ENCODE measurements around the gene ACTR8. TPM values are rescaled to one million over a fixed set of nuclear protein-coding genes. Genes with fewer than 3 reads are reported as not detected.

The ACTR8 gene
- total RNA-seq, 1 experiment from 2014 or later, result 35.2 TPM

DNA sequence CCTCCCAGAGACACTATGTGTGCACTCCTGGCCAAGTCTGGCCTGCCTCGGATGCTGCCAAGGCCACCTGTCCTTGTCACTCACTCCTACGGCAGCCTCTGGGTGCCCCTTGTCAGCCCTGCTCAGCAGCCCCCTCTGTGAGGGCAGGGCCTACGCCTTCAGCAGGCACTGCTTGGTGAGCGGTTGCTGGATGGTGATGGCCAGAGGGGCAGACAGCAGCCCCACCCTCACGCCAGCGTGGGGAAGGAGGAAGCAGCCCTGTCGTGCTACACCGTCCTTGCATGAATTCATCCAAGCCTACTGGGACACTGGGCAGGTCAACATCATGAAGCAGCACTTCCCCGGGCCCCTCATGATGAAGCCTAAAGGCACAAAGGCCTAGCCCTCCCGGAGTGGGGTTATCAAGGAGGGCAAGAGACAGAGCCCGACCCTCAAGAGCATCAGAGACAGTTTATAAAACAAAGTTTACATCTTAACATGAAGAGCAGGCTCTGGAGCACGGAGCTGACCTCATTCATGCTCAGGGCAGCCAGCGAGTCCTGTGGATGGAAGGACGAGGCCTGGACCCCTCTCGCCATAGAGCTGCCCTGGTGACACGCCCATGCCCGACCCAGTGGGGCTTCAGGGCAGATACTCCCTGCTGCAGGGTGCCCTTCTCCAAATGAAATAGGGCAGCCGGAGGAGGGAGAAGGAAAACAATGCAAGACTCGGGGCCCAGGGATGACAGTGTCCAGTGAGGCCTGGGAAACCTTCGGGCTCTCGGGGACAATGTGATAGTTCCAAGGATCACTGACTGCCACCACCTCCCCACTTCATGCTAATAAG lies 61.0 kb downstream of the ACTR8 start:
- Mint-ChIP-seq H3K36me3 (ENCODE audit: insufficient read depth, unreplicated experiment) (no peaks in the 10 kb centered on the region), H3K27me3 (ENCODE audit: insufficient read depth, unreplicated experiment) (no peaks in the 10 kb centered on the region), H3K27ac (ENCODE audit: unreplicated experiment) (no peak overlapping the region), H3K4me1 (ENCODE audit: low read depth, unreplicated experiment) (peaks cover 8% of the 10 kb centered on the region), H3K4me3 (ENCODE audit: unreplicated experiment) (no peak overlapping the region), H3K9me3 (ENCODE audit: unreplicated experiment) (no peaks in the 10 kb centered on the region)
- intact Hi-C loops (cut with micrococcal nuclease; ENCODE audit: unreplicated experiment), result no loop called here
- CTCF ChIA-PET, result no interaction called here
- H3K36me3 ChIP-seq (ENCODE audit: control insufficient read depth, insufficient read depth, low read length), result peaks cover 17% of the 10 kb centered on the region
- H3K4me3 ChIP-seq (ENCODE audit: low read depth, low read length), result no peak overlapping the region
- H3K4me1 ChIP-seq, result 0 out of 2 replicates have a peak, but pooled peaks cover 4% of the 10 kb centered on the region
- H3K27me3 ChIP-seq (replicated peaks; ENCODE audit: control insufficient read depth, insufficient read depth, low read length), result no peaks in the 10 kb centered on the region
- no TSS peak for BruUV-seq (replicated peaks)
- POLR2A ChIA-PET, result no interaction called here
- TF ChIP-seq, protein P1, sequence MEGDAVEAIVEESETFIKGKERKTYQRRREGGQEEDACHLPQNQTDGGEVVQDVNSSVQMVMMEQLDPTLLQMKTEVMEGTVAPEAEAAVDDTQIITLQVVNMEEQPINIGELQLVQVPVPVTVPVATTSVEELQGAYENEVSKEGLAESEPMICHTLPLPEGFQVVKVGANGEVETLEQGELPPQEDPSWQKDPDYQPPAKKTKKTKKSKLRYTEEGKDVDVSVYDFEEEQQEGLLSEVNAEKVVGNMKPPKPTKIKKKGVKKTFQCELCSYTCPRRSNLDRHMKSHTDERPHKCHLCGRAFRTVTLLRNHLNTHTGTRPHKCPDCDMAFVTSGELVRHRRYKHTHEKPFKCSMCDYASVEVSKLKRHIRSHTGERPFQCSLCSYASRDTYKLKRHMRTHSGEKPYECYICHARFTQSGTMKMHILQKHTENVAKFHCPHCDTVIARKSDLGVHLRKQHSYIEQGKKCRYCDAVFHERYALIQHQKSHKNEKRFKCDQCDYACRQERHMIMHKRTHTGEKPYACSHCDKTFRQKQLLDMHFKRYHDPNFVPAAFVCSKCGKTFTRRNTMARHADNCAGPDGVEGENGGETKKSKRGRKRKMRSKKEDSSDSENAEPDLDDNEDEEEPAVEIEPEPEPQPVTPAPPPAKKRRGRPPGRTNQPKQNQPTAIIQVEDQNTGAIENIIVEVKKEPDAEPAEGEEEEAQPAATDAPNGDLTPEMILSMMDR (IDR thresholded peaks at IDR 0.05; ENCODE audit: insufficient read depth in 1 of 2, low read depth in 1 of 2, low read length in 1 of 2, severe bottlenecking in 1 of 2, unreplicated experiment in 1 of 2), result no peak
- no peaks in the 10 kb centered on the region for H3K9me3 ChIP-seq
- no peak for DNase-seq

DNA sequence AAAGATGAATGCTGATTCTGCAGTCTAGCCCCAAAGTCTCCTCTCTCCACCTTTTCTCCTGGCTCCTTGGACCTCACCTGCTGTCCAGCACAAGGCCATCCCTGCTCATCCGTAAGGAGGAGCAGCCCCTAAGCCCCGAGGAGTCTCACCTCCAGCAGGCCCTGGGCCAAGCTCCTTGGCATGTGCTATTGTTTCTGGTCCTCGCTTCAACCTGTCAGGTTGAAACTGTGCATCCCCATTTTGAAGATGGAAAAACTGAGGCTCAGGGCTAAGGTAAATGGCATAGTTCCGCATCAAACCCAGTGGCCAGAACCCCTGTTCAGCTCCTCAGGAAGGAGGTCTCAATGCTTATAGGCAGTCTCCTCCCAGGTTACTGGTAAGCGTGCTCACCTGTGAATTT lies 61.9 kb downstream of the ACTR8 start:
- peaks cover 17% of the 10 kb centered on the region for H3K36me3 ChIP-seq (ENCODE audit: control insufficient read depth, insufficient read depth, low read length)
- CTCF ChIA-PET, result no interaction called here
- no peaks in the 10 kb centered on the region for H3K27me3 ChIP-seq (replicated peaks; ENCODE audit: control insufficient read depth, insufficient read depth, low read length)
- POLR2A ChIA-PET, result no interaction called here
- no peak overlapping the region for H3K4me3 ChIP-seq (ENCODE audit: low read depth, low read length)
- no TSS peak for BruUV-seq (replicated peaks)
- Mint-ChIP-seq H3K9me3 (ENCODE audit: unreplicated experiment) (no peaks in the 10 kb centered on the region), H3K27me3 (ENCODE audit: insufficient read depth, unreplicated experiment) (no peaks in the 10 kb centered on the region), H3K4me1 (ENCODE audit: low read depth, unreplicated experiment) (peaks cover 2% of the 10 kb centered on the region), H3K4me3 (ENCODE audit: unreplicated experiment) (no peak overlapping the region), H3K36me3 (ENCODE audit: insufficient read depth, unreplicated experiment) (peaks cover 6% of the 10 kb centered on the region), H3K27ac (ENCODE audit: unreplicated experiment) (no peak overlapping the region)
- intact Hi-C loops (cut with micrococcal nuclease; ENCODE audit: unreplicated experiment), result no loop called here
- no peak for DNase-seq
- no peaks in the 10 kb centered on the region for H3K9me3 ChIP-seq
- 0 out of 2 replicates have a peak, but pooled peaks cover 3% of the 10 kb centered on the region for H3K4me1 ChIP-seq
- TF ChIP-seq, protein P1 (IDR thresholded peaks at IDR 0.05; ENCODE audit: insufficient read depth in 1 of 2, low read depth in 1 of 2, low read length in 1 of 2, severe bottlenecking in 1 of 2, unreplicated experiment in 1 of 2), result no peak

DNA sequence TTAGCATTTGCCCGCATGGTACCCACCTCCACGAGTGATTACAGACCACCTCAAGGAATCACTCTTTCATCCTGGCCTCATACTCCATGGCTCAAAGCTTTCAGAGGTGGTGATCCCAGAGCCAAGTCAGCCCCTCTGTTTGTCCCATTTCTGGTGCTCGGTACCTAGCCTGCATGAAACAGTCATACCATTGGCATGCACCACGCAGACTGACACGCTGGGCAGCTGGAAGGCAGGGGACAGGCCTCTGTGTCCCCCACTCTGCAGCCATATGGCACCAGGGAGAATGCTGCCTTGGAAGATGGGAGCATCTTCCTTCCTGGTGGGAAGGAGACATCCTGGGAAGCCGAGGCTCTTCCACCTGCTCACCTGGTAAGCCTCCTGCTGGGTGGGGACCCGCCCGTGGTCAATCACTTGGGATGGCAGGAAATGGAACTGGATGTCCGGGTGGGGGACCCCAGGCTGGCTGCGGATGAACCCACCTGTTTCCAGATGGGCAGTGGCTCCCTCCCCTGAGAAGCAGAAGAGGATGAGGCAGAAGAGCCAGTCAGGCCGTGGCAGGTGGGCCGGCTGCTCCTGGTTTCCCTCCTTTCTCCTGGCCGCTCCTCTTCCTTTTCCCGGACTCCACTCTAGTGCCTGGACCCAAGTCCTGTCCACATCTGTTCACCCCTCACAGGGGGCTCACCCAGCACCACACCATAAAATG lies 62.6 kb downstream of the ACTR8 start:
- H3K4me1 Mint-ChIP-seq (ENCODE audit: low read depth, unreplicated experiment), result no peaks in the 10 kb centered on the region
- CTCF ChIA-PET, result no interaction called here
- no peaks in the 10 kb centered on the region for H3K9me3 Mint-ChIP-seq (ENCODE audit: unreplicated experiment)
- H3K36me3 Mint-ChIP-seq (ENCODE audit: insufficient read depth, unreplicated experiment), result peaks cover 8% of the 10 kb centered on the region
- Histone ChIP-seq H3K4me3 (ENCODE audit: low read depth, low read length) (no peak overlapping the region), H3K36me3 (ENCODE audit: control insufficient read depth, insufficient read depth, low read length) (peaks cover 18% of the 10 kb centered on the region), H3K4me1 (no peaks in the 10 kb centered on the region), H3K9me3 (no peaks in the 10 kb centered on the region), H3K27me3 (replicated peaks; ENCODE audit: control insufficient read depth, insufficient read depth, low read length) (no peaks in the 10 kb centered on the region)
- no peak overlapping the region for H3K4me3 Mint-ChIP-seq (ENCODE audit: unreplicated experiment)
- TF ChIP-seq, protein P1 (IDR thresholded peaks at IDR 0.05; ENCODE audit: insufficient read depth in 1 of 2, low read depth in 1 of 2, low read length in 1 of 2, severe bottlenecking in 1 of 2, unreplicated experiment in 1 of 2), result no peak
- no TSS peak for BruUV-seq (replicated peaks)
- no peaks in the 10 kb centered on the region for H3K27me3 Mint-ChIP-seq (ENCODE audit: insufficient read depth, unreplicated experiment)
- H3K27ac Mint-ChIP-seq (ENCODE audit: unreplicated experiment), result no peak overlapping the region
- intact Hi-C loops (cut with micrococcal nuclease; ENCODE audit: unreplicated experiment), result no loop called here
- POLR2A ChIA-PET, result no interaction called here
- DNase-seq, result no peak

Data from Caco-2 (cell line).